Stimulated activated CD4-positive, alpha-beta T cell treated with anti-CD3 and anti-CD28 coated beads, TNF-alpha, amount 100 ng/mL, for 1 hour (primary cell): ENCODE data around the gene SLF1.
"Not testable (repeated sequence)": the region's sequence is repeated elsewhere in the genome, so short reads cannot be mapped to it uniquely, and the experiment has no call there.

Experiments used
- DNase-seq, 3 donors: peaks; one replicate each; pipeline ENCODE4 v3.0.0-alpha.2; 2020; ENCODE audit warnings: low read depth in 3 of 3, low spot score in 1 of 3

The SLF1 gene

DNA sequence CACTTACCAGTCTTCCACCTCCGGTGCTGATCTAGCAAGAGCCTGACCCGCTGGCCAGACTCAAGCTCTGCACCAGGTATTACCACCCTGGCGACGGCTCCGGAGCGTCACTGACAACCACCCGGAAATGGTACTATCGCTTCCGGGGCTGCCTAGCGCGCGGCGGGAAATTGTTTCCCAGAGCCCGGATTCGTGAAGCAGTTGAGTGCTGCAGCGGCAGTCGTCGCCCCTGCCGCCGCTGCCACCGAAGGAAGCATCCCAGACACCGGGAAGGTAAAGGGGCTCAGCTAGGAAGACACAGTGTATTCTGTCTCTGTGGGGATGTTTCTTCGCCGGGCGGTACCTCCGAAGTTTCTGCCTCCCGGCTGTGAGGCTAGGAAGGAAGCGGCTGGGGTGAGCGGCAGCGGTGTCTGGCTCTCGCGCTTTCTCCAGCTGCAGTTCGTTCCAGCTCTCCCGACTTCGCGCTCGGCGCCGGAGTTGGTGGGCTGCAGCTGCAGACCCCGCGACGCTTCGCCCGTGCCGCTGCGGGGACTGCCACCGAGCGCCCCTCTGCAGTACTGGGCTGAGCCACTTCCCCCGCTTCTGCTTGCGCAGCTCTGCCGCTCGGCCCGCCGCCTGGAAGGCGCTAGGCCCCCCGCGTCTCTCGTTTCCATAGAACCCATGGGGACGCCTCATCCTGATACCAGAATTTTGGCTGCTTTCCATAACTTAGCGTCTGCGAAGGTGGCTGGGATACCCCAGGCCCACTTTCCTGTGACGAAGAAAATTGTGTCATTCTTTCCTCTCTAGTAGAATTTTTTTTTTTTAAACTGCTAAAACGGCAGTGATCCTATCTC is at the start of gene SLF1, which contains the start of gene KIAA0825:
TSS of gene SLF1 (plus strand) at position 177 of the 836 bp plus-strand sequence. CDS start 10,142 bp downstream, outside the sequence.
TSS of gene KIAA0825 (minus strand) at position 112 of the 836 bp plus-strand sequence. CDS start 81,478 bp downstream, outside the sequence.
- DNase-seq, result peak; percentile 42 to 75 (median 58)

DNA sequence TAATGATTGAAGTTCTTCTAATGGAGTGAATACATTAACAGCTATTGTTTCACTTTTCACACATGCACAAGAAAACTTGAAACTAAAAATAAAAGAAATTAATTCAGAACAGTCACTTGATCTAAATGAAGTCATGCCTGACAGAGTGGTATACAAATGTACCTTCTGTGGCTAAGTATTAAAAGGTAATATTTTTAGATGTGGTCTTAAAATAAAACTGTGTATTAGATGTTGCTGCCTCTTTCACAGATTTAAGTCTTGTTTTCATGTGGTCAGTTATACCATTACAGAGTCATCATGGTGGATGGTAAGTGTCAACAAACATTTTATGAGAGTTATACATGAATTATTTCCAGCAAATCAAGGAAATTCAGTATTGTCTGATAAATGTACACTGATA is 47.1 kb upstream of the SLF1 start:
- no peak for DNase-seq

DNA sequence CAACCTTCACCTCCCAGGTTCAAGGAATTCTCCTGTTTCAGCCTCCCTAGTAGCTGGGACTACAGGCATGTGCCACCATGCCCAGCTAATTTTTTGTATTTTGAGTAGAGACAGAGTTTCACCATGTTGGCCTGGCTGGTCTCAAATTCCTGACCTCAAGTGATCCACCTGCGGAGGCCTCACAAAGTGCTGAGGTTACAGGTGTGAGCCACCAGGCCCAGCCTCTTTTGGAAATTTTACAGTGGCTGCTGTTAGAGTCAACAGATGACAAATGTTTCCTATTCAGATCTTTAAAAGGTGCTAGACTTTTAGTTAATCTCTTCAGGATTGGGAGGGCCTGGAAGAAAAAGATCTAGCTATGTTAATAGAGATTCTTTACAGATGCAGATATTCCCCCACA is 45.1 kb upstream of the SLF1 start:
- DNase-seq, result not testable (repeated sequence)

DNA sequence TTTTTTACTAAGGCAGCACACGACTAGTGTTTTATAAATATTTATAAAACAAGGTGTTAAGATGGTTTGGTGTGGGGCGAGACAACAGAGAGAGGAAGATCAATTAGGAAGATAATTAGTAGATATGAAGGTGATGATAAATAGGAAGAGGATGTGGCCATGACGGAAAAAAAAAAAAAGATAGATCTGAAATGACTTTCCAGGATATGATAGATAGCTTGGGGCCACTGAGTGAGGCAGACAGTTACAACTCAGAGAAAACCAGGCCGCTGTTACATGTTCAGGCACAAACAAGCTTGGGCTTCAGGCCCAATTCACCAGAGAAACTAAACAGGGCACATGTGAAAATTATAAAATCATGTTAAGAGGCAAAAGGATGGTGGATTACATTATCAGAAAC is 43.3 kb upstream of the SLF1 start:
- DNase-seq, result no peak

DNA sequence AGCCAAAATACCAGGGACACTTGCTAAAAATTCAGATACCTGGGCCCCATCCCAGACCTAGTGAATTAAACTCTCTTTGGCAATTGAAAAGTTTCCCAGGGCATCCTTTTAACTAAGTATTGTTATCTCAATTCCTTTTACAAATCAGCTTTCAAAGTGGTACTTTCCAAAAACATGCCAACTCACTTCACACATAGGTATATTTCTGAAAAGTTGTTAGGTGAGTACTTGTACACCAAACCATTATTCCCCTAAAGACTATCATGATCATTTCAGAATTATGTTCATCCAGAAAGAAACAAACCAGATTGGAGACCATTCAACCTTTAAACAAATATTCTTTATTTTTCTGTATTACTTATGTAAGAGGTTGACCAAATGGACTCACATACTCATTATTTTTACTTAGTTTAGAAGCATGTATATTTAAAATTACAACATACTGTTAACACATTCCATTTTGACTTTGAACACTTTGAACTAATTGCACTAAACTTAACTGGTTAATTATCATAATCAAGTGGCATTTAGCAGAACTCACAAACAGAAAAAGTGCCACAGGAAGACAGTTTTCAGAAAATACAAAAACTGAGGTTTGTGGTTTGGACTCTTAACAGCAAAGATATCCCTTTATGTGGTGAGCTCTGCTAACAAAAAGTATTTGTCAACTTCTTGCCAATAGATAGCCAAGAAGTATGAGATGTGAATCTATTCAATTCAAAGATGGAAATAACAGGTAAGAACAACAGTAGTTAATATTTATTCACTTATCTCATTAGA is 40.8 kb upstream of the SLF1 start:
- no peak for DNase-seq

DNA sequence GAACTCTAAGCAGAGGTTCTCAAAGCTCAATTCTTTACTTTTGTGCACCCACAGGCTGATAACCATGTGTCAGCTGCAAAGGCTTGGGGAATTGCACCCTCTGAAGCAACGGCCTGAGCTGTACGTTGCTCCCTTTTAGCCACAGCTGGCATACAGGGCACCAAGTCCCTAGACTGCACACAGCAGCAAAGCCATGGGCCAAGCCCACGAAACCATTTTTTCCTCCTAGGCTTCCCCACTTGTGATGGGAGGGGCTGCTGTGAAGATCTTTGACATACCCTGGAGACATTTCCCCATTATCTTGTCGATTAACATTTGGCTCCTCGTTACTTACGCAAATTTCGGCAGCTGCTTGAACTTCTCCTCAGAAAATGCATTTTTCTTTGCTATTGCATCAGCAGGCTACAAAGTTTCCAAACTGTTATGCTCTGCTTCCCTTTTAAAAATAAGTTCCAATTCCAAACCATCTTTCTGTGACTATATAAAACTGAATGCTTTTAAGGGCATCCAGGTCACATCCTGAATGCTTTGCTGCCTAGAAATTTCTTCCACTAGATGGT is 23.1 kb upstream of the SLF1 start:
- DNase-seq, result no peak

DNA sequence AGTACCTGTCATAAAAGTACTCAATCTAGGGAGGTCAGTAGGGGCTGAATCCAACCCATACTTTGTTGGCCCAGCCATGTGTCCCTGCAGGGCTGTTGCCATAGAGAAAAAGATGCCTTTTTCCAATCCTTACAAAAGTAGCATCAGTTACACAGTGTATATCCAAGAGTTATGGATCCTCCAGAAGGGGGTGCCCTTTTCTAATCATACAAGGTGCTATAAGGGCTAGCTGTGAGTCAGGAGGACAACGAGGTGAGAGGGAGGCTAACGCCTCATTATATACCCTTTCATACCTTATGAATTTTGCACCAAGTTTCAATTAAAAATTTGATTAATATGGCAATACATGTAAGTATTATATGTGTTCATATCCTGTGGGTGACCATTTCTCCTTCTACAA is 4.9 kb upstream of the SLF1 start:
- no peak for DNase-seq

DNA sequence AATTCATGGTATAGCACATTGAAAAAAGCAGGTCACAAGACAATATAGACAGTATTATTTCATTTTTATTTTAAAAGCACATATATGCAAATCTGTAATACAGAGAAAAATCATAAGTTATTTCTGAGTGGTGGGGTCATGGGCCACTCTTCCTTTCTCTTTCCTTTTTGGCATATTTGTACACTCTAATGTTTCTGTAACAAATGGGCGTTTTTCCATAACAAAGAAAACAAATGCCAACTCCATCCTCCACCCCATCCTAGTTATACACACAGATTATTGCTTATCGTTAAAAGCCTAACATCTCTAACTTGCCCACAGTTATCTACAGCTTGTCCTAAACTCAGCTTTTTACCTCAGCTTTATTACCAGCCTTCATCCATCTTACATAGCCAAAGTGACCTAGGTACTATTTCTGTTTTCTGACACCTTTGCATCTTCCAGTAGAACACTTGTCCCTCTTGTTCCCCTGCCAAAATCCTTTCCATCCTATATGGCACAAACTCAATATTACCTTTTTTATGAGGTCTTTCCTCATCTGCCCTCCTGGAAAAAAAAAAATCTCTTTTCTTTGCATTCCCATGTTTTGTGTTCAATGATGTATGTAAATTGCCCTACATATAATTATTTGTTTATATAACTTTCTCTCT is 4.2 kb upstream of the SLF1 start:
- DNase-seq, result no peak

DNA sequence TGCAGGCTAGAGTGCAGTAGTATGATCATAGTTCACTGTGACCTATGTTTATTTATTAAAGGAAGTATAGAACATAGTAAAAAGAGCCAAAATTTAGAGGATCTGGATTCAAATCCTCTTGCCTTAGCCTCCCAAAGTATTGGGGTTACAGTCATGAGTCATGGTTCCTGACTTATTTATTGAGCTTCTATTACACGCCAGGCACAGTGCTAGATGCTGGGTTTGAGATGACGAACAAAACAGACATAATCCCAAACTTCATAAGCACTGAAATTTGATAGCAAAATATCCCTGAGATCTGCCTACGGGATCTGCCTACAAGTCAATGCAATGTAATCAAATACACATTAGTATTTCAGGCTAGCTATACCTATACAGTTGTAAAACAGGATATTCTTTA is 2.6 kb upstream of the SLF1 start:
- DNase-seq, result no peak

DNA sequence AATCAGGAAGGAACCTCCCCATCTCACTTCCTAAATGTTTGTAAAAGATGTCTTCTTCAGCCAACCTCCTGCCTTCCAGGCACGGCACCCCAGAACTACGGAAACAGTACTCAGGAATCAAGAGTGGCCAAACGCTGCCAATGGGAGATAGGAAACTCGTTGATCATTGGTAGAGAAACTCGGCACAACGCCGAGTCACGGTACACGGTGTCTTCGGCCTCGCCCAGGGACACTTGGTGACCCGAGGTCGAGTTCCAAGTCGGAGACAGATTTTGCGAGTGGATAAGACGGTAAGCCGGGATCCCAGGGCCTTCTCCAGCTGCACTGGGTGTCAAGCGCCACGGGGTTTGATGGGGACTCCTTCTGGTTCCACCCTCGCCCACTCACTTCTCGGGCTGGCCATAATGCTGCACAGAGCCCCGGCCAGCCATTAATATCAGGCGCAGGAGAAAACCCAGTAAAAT is 408 bp upstream of the SLF1 start:
- no peak for DNase-seq

DNA sequence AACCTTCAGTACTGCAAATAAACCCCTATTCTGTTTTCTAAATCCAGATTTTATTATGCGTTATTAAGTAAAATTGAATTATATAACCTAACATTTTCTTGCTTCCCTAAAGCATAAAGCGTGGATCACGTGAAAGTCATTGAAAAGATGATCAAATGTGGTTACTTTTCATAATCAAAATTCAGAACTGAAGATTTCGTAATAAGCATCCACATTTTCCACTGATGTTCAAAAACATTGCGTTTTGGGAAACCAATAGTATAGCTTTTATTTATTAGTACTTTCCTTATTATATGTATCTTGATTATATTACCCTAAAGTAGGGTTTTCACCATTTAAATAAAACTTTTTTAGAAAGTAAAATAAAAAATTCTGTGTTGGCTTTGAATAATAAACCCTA is 1.8 kb downstream of the SLF1 start:
- DNase-seq, result no peak

DNA sequence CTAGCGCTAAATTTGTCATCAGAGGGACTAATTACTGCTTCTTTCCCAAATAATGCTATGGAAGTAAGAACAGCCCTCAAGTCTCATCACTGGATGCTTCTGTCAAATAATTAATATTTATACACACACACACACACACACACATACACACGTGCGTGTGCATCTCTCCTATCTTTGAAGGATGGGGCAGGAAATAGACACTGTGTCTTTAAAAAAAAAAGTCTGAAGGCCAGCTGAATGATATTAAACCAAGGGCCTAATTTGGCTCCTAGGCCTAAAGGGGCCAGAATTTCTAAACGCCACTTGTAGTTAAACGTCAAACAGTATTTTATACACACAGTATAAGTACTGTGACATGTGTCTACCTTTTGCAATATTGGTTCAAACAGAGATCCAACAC is 3.3 kb downstream of the SLF1 start:
- no peak for DNase-seq

DNA sequence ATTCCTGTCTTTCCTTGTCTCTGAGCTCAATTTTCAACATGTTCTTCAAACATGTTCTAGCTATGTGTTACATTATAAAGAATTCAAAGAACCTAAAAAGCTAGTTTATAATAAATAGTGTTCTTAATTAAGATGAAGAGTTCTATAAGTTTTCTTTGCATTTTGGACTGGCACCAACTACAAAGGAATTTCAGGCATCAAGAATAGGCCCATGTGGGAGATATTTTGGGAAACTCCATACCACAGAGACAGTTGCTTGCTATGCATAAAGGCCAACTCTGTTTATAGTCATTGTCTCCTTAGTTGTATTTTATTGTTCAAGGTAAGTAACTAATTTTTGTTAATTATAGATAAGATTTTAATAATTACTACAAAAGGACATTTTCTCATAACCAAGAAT is 4.5 kb downstream of the SLF1 start:
- no peak for DNase-seq

DNA sequence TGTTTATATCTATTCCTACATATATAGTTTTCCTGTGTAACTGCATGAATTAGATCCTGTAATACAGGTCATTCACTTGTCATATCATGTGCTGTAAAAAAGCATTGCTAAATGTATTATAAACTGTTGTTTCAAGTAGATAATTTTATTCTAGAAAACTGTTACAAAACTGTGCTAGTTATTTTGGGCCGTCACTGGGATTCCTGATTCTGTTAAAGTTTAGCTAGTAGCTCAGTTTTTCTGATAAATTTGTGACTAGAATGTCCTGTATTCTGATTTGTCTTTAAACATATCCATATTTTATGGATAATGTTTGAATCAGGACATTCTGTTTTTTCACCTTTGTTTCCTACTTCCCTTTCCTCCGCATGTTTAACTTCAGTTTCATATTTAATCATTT is 5.4 kb downstream of the SLF1 start:
- DNase-seq, result no peak

DNA sequence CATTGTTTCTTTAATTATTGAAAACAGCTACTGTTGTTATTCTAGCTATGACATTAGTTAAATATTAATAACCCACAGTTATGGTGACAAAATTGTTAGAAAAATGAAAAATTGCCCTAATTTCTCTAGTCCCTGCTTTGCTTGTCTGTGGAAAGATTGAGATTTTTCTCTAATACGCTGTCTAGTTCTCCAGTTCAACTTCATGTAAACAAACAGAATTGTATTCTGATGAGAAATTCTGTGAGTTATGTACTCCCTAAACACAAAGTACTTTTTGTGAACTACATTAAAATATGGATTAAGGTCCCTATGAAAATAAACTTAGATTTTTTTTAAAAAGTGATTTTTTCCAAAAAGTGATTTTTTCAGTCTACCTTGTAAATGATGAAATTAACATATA is 8.7 kb downstream of the SLF1 start:
- no peak for DNase-seq

DNA sequence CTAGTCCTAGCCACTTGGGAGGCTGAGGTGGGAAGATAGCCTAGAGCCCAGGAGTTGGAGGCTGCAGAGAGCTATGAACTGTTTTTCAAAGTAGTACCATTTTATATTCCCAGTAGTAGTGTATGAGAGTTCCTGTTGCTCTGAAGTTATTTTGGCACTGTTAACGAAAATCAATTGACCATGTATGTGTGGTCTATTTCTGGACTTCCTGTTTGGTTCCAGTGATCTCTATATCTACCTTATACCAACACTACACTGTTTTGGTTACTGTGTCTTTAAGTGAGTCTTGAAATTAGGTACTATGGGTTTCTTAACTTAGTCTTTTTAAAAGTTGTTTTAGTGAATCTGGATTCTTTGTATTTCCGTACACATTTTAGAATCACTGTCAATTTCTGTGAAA is 13.6 kb downstream of the SLF1 start:
- no peak for DNase-seq

DNA sequence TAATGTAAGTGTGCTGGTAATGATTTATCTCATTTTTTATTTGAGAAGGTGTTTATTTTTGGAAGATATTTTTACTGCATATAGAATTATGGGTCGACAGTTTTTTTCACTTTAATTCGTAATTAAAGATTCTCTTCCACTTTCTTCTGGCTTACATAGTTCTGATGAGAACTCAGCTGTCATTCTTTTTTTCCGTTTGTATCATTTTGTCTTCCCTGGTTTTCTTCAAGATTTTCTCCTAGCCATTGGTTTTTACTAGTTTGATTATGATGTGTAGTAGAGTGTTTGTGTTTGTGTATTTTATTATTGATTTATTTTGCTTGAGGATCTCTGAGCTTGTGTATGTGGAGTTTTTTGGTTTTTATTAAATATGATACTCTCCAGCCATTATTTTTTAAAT is 21.7 kb downstream of the SLF1 start:
- DNase-seq, result no peak

DNA sequence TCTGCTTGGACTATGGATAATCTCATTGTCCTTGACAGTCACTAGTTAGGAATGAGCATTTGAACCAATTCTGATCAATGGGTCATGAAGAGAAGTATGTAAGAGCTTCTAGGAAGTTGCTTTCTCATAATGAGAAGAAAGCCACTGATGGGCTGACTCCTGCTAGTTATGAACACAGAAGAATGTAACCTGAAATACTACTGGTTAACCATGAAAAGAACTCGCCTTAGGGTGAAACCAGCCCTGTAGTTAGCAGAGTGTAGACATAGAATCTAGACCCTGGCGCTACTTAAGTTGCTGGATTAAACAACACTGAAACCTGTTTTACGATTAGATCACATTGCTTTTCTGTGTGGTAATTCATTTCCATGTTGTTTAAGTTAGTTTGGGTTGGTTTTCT is 26.6 kb downstream of the SLF1 start:
- no peak for DNase-seq

DNA sequence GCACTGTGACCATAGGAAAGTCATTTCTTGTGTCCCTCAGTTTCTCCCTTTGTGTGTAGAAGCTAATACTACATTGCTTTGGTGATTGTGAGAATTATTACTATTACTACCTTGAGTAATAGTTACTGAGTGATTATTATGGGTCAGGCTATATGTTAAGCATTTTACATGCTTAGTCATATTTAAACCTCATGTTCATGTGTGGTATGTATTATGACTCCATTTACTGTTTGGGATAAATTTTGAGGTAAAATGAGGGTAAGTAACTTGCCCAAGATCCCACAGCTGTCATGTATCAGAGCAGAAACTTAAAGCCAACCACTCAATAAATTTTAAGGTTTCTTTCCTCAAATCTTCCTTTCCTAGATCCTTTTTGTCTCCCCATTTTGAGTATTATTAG is 28.3 kb downstream of the SLF1 start:
- no peak for DNase-seq

DNA sequence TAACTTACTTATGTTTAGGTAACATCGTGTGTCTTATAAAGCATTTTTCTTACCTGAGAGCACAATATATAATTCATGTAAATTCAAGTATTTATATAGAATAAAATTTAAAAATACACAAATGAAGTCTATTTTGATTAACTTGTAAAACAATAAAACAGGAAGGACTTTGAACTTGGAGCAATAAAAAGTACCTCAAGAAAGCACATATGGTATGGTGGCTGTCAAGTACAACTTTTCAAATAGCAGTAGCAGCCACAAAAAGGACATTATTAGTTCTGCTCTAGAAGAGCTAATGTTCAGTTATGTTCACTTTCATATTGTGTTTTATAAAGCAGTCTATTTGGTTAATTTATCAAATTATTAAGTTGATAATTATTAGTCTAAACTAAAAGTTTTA is 31.4 kb downstream of the SLF1 start:
- DNase-seq, result no peak

DNA sequence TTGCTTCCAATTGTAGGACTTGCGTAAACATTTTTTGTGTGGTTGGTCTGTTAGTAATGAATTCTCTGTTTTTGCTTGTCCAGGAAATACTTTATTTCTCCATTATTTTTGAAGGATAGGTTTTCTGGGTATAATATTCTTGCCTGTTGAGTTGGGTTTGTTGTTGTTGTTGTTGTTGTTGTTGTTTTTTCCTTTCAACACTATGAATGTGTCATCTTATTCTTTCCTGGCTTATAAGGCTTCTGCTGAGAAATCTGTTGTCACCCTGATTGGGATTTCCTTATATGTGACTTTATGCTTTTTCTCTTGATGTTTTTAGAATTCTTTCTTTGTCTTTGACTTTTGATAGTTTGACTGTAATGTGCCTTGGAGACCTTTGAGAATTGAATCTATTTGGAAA is 39.8 kb downstream of the SLF1 start:
- DNase-seq, result no peak
